Measurements from ENCODE around the gene GRM5.

Gene GRM5

DNA sequence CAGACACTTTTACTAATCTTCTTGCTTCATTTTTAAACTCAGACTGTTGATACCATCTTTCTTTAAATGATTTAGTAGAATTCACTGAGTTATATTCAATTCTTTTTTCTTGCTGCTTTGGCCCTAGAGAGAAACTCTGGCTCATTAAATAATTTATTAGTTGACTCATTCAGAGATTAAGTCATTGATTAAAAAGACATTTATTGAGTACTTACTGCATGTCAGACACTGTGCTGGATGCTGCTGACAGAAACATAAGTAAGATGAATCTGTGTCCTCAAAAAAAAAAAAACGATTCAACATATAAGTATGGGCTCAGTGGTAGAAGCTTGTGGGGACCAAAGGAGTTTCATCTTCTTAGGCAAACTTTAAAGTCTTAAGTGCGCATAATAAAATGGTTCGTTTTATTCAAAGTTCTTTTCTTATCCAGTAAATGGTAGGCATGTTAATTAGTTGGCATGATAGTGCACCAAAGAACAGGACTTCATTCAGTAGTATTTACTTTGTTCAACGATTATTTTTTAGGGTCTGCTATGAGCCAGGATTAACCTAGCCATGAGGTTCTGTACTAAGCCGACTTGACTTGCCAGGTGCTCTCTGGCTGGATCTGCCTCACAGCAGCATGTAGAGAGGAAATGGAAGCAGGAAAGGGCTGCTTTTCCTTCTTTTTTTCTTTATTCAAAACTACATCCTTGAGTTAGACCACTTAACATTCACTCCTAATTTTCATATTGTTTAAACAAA is 447.3 kb downstream of the GRM5 start:
- no peak for DNase-seq (ENCODE audit: low read depth)

DNA sequence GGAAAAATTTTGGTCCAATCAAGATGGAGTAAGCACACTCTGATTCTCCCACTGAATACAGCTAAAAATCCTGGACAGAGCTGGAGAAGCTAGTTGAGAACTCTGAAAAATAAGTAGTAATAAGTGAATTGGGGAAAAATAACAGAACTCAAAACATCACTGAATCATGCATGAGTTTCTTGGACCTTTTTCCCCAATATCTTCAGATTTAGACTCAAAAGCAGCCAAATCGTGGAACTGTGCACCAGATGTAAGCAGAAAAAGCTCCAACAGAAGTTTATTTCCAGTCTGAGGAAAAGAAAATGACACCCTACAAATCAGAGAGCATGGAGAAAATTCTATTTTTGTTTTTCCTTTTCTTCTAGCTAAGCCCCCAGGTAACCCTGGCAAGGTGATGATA is 448.6 kb downstream of the GRM5 start:
- DNase-seq (ENCODE audit: low read depth), result no peak

DNA sequence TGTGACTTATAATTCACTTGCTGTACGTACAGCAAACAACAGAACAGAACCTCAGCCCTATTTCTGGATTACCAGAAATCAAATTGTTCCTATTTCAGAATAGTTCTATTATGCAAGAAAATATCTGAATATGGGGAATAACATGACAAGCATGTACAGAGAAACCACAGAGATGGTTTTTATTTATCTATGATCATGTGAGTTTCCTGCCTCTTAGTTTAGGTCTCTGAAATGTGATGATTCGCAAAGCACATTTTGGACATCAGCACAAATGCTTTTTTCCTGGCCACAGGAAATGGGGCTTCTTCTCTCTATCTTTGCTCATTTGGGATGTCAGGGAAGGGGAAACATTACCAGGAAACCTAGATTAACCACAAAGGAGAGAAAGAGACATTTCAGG is 461.5 kb downstream of the GRM5 start:
- DNase-seq (ENCODE audit: low read depth), result no peak

DNA sequence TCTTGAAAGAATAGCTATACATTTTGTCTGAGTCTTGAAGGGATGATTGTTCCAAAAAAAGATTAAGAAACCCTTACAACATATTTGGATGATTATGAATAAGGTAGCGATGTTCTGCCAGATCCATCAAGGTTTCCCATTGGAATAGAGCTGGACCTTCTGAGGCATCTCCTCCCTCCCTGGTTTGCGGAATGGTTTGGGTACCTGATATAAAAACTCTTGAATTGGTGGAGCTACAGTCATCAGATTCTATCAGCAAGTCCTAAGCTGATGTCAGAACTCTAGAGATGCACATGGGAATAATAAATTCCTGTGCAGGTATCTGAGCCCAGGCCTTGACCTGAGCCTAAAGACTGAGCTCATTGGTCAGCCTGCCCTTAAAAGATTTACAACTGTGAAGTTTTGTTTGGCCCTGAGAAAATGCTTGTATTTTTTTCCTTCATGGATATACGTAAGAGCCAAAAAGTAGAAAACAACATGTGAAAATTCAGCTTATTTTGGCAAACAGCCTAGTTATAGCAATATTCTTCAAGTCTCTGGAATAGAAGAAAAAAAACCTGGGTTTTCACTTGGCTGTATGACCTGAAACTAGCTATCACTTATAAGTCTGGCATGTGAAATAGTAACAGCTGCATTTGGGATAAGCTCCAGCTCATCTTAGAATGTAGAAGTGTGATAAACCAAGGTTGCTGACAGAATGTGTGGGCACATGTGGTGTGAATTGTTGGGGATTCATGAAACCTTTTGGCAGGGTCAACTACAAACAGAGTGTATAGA is 462.5 kb downstream of the GRM5 start:
- DNase-seq (ENCODE audit: low read depth), result no peak

DNA sequence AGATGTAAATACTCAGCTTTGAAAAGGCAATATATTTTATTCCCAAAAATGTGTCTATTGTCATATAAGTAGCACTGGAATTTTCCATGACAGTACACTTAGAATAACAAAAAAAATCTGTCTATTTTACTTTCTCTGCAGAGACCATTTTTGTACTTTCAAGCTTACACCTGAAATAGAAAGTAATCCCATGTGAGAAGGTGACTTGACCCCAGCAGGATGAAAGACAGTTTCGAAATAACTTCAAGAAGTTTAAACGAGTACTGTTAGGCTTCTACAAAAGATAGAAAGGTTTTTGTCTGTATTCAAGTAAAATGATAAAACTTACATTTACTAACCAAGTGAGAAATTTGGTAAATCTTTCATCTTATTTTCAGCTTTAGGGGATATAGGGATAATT is 468.4 kb downstream of the GRM5 start:
- DNase-seq (ENCODE audit: low read depth), result no peak

DNA sequence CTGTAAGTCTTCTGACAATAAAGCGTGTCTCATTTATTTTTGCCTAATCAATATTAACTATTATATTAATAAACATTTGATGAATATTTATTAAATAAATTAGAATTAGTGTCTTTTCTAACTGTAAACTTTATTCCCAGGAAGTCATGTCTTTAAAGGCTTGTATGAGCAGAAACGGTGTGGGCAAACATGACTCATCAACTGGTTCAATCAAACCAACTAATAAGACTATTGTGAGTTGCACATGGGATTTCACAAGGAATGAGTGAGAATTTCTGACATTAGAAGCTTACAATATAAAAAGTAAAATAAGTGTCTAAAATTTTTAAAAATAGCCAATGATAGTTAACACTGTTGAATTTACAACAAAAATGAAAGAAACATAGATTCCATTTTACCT is 469.0 kb downstream of the GRM5 start:
- no peak for DNase-seq (ENCODE audit: low read depth)

DNA sequence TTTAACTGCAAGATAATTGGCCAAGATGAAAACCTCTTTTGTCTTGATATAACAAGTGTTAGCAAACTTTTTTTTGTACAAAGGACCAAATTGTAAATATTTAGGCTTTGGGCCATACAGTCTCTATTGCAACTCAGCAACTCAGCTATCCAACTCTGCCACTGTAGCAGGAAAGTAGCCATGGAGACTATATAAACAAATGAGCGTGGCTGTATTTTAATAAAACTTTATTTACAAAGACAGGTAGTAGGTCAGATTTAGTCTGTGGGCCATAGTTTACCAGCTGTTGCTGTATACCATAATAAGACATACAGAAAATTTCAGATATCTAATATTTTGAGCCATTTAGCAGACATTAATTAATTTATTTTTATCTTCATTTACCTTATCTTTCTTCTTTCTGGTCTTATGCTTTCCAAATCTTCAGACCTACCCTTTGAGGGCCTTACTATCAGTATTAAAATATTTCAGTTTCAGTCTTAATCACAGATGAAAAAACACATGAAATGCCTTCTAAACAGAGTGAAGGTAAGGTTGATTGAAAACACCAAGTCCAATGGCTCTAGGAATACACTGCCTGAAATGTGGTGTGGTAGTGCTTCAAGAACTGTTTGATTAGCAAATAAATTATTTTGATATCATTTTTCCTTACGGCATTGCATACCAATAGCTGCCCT is 471.4 kb downstream of the GRM5 start:
- DNase-seq (ENCODE audit: low read depth), result no peak

DNA sequence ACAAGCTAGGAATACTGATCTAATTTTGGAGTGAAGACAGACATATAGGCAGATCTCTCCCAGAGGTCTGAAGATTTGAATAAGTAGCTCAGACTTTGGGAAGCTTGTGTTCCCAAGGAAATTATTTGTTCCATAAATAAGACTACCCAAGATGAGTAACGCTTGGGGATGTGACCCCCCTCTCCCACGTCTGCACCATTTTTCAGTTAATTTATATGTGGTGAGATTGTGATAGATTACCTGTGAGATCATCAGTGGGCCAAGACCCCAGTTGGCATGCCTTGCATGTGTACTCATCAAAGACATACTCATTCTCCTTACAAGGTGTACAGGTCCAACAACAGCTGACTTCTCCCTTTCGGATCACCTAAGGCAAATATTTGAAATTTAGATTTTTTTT is 475.4 kb downstream of the GRM5 start:
- DNase-seq (ENCODE audit: low read depth), result no peak

DNA sequence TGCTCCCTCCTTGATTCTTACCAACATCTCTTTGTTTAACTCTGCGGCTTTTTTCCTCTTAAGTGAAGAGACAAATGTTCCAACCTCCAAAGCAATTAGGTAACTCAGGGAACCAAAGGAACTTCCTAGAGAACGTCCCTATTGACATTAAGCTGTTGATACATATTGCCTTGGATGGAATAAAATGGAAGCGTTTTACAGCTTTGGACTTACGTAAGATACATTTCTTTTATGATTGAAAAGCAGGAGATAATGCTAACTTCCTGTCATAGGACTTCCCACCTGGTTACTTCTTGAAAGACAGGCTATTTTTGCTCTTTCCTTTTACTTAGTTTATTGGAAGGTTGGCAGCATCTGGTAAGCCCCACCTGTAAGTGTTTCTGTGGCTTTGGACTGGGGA is 482.5 kb downstream of the GRM5 start:
- DNase-seq (ENCODE audit: low read depth), result no peak

DNA sequence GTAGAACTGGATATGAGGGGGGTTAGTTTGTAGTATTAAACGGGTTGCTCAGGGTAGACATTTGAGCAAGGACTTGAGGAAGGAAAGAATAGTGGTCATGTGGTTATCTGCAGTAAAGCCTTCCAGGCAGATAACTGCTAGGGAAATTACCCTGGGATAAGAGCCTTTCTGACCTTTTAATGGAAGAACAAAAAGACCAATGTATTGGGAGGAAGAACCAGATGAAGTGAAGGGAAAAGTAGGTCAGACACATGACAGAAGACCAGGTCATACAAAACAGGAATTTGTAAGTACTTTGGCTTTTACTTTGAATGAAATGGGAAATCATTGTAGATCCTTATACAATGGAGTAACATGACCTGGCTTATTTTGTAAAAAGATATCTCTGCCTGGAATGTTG is 486.3 kb downstream of the GRM5 start:
- DNase-seq (ENCODE audit: low read depth), result no peak

DNA sequence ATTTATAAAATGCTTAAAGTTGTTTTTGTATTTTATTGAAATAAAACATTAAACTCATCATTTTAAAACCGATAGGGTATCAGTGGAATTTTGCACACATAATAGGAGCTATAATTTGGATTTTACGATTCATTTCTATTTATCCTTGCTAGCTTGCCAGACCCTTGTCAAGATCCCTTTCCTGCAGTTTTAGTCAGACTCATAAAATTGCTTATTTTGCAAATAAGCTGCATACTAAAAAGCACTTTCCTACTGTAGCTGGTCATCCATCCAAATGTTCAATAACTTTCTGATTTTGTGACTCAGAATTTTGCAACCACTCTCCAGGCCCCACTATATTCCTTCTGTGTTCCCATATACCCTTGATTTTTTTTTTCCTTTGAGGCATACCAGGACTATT is 489.0 kb downstream of the GRM5 start:
- DNase-seq (ENCODE audit: low read depth), result no peak

DNA sequence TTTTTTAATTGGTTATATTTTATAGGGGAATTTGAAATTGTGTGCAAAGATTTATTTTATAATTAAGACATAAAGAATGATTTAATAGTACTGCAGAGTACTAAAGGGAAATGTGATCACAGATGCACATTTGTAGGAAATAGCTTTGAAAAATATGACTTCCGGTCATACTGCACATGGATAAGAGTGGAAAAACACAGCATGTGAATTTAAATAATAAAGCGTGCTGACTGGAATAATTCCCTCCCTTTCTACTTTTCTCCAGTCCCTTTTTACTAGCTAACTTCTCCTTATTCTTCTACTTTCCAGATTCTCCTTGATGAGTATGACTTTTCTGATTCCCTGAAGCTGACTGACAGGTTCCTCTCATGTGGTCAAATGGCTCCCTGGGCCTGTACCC is 489.9 kb downstream of the GRM5 start:
- no peak for DNase-seq (ENCODE audit: low read depth)

DNA sequence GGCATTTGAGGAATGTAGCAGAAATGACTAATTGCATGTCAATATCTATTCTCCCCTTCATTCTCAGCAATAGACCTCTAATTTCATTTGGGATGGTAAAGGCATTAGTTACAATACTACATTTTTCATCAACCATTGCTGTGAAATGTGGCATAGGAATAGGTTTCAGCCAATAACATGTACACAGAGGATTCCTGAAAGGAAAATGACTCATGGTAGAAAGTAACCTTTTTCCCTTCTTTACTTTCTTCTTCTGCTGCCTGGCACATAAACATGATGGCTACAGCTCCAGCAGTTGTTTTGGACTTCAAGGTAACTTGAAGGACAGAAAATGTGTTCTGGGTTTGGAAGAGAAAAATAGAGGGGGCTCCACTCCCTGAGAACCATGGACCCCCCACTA is 496.4 kb downstream of the GRM5 start:
- DNase-seq (ENCODE audit: low read depth), result no peak

DNA sequence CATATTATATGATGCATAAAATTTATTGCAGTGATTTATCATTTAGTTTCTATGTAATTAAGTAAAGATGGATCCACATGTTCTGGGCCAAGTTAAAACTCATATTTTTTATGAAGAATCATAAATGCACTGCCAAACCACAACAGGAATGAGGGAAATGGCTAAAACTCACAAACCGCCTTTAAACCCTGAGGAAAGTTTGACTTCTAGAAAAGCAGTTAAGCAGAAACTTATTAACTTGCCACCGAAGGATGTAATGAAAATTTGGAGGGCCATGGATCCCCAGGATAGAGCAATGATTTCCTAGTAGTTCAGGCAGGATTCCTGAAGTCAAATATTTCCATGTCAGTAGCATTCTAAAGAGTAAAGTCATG is 510.0 kb downstream of the GRM5 start:
- DNase-seq (ENCODE audit: low read depth), result no peak

DNA sequence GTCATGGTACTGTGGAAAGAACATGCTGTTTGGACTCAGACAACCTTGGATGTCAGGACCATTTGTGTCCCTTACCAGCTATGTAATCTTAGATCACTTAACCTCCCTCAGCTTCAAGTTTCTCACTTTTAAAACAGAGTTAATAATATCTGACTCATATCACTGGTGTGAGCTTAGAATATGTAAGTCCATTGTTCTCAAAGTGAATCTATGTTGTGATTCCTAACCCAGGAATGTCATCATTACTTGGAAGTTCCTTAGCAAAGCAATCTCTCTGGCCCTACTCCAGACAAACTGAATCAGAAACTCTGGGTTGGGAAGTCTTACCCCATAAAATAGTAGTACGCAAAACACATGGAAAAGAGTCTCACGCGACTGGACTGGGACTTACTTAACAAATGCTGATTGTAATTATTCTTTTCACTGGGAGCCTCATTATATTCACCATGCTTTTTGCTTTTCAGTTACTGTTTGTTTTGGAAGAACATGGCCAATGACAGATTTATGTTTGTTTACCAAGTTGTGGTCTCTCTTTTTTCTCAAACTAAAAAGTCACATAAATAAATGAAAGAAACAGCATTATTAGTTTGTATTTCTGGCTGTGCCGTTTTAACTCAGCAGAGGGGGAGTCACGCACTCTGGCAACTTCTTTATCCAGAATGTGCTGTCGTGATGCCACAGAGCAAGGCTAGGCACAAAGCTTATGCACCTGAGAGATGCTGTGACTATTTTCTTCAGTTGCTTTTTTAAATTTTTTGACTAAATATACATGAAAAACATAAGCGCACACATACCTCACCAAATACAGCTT is 510.6 kb downstream of the GRM5 start:
- DNase-seq (ENCODE audit: low read depth), result no peak

DNA sequence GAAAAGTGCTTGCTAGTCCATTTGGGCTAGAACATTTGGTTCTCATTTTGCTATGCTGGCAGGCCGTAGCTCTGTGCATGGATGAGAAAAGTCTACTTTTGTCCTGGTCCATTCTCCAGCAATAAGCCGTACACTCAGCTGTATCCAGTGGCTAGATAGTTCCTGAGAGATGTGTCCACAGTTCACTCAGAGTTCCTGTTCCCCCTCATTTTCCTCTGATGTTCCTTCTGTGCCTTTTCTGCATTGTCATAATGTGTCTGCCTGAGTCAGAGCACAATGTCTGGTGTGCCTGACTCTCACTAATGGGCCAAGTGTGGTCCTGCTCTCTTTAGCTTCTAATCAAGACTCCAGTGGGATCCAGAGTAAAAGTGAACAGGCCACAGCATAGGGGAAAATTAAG is 512.6 kb downstream of the GRM5 start:
- no peak for DNase-seq (ENCODE audit: low read depth)

DNA sequence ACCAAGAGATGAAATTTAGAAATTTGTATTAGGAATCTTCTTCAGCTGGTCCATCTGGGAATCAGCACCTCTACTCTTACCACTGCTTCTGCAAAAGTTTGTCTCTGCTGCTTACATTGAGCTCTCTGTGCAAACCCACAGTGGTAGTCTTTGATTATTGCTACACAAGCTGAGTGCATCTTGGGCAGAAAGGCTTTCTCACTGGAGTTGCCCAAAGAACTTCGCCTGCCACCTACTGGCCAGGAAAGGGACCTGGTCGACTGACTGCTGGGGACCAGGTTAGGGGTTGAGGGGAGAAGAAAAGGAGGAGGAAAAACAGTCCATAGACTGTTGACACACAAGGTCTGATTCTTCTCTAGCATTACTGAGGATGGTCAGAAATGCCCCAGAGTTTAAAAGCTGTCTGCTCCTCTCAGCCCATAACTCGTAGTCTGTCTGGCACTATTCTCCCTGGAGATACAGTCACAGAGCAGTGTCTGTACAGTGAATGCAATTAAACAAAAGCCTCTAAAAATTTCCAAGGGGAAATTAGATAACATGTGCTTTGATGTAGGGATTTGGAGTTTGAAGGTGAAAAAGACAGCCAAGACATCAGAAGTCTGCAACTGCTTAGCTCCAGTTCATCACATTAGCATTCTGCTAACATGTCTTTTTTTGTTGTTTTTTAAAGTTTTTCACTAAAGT is 513.3 kb downstream of the GRM5 start:
- peak; percentile 51 for DNase-seq (ENCODE audit: low read depth)

DNA sequence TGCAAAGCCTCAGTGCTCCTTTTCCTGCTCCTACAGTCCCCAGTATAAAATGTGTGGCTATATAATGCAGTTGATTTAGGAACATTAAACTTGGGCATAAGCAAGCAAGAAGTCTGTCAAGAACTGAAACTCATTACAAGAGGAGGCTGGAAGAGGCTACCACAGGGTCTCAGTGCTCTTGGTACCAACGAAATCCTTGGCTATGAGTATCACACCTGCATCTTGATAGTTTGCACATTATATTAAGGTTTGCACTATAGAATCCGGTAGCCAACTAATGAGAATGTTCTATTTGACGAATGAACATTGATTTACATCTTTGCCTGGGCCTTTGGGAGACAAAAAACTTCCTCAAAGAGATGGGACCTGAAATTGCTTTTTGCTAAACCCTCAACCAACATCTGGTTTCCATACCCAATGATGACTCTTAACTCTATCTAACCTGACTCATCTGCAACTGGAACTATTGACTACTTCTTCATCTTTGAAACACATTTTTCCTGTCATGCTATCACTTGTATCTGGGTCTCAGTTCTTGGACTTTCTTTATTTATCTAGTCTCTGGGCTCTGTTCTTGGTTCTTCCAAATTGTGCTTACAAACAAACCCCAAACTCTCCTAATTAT is 521.0 kb downstream of the GRM5 start:
- DNase-seq (ENCODE audit: low read depth), result no peak

DNA sequence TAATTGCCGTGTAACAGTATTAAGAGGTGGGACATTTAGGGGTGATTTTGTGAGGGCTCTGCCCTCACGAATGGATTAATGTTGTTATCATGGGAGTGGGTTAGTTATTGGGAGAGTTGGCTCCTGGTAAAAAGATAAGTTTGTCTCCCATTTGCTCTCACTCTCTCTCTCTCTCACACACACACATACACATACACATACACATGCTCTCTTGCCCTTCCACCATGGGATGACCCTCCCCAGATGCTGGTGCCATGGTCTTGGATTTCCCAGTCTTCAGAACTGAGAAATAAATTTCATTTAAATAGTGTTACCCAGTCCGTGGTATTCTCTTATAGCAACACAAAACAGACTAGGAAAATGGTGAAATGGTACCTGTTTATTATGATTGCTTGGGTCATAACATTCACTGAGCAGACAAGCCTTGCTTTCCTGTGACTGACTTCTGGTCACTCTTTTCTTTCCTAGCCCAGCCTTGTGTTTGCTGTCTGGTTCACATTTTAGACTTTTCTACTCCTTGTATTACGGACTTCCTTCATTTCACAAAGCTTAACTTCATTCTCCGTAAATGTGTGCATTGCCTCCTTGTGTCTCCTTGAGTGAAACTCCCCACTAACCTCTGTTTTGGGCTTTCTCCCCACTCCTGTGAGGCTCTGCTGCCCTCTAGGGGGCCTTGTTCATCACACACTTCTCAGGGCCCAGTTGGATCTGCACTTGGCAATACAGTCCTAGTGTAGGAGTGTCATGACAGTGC is 521.7 kb downstream of the GRM5 start:
- peak; percentile 67 for DNase-seq (ENCODE audit: low read depth)

DNA sequence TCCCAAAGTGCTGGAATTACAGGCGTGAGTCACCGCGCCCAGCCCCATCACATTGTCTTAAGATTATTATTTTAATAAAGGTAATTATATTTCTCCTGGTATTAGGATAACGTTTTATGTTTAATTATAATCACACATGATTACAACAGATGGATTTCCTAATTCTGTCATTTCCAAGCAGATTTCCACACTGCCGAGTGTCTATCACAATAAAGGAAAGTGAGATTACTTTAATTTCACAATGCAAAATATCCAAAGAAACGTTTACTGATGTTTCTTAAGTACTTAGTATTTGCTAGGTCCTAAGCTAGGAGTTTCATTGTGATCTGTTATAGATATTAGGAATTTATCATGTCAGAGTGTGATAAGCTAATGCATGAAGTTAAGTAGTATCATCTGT is 524.8 kb downstream of the GRM5 start:
- DNase-seq (ENCODE audit: low read depth), result no peak

DNA sequence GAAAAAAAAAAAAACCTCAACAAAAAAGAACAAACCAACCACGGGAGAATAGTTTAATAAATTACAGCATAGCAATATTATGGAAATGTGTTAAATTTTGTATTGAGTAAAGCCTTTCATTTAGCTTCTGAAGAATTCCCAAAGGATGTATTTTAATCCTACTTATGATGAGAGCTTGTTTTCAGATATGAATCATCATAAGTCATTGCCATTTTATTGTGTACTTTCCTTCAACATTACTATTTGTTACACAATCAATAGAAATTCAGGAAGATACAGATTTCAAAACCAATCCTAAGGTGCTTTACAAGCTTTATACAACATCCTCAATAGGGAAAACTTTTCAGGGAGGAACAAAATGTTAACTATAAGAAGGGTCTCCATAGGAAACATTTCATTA is 527.7 kb downstream of the GRM5 start:
- no peak for DNase-seq (ENCODE audit: low read depth)

Data from activated T-cell treated with anti-CD3 and anti-CD28 coated beads for 48 hours (primary cell).